GM08714 (cell line): ENCODE measurements around the gene MAML3.

Experiments used
- H3K4me3 ChIP-seq: fragments of 200-500 bp; sonication (Bioruptor generic); 2 replicates; pipeline ENCODE4 v1.5.1; 2014; ENCODE audit warnings: mild to moderate bottlenecking, low read length, inconsistent platforms
- ZNF274 ChIP-seq: IDR thresholded peaks from 2 replicates; pipeline ENCODE4 v1.6.1; 2012; ENCODE audit warnings: mild to moderate bottlenecking, low read depth, low read length

Gene MAML3

GRCh38 chr4:139696491-139696890, 457.5 kb downstream of the MAML3 start:
- H3K4me3 ChIP-seq: no peak overlapping the region
- no peak for TF ChIP-seq ZNF274

GRCh38 chr4:139694522-139695107, 459.4 kb downstream of the MAML3 start:
- H3K4me3 ChIP-seq: no peak overlapping the region
- no peak for TF ChIP-seq ZNF274

- no peak overlapping the region for H3K4me3 ChIP-seq
- TF ChIP-seq ZNF274: no peak
These were observed 461.5 kb downstream of the MAML3 start for GRCh38 chr4:139692309-139693012.

- H3K4me3 ChIP-seq: no peak overlapping the region
- no peak for TF ChIP-seq ZNF274
These were observed 463.6 kb downstream of the MAML3 start for GRCh38 chr4:139690419-139690818.

- no peak for TF ChIP-seq ZNF274
- no peak overlapping the region for H3K4me3 ChIP-seq
These were observed 464.8 kb downstream of the MAML3 start for GRCh38 chr4:139689093-139689722.

- TF ChIP-seq ZNF274: no peak
- no peak overlapping the region for H3K4me3 ChIP-seq
These were observed 467.0 kb downstream of the MAML3 start for GRCh38 chr4:139686988-139687387.

- no peak for TF ChIP-seq ZNF274
- H3K4me3 ChIP-seq: no peak overlapping the region
These were observed 467.9 kb downstream of the MAML3 start for GRCh38 chr4:139686130-139686529.

GRCh38 chr4:139685180-139685579, 468.8 kb downstream of the MAML3 start:
- no peak for TF ChIP-seq ZNF274
- no peak overlapping the region for H3K4me3 ChIP-seq

GRCh38 chr4:139684351-139684750, 469.6 kb downstream of the MAML3 start:
- H3K4me3 ChIP-seq: no peak overlapping the region
- no peak for TF ChIP-seq ZNF274

GRCh38 chr4:139682741-139683151, 471.2 kb downstream of the MAML3 start:
- no peak overlapping the region for H3K4me3 ChIP-seq
- TF ChIP-seq ZNF274: no peak

- no peak for TF ChIP-seq ZNF274
- no peak overlapping the region for H3K4me3 ChIP-seq
These were observed 471.7 kb downstream of the MAML3 start for GRCh38 chr4:139682309-139682708.

- TF ChIP-seq ZNF274: no peak
- H3K4me3 ChIP-seq: no peak overlapping the region
These were observed 476.9 kb downstream of the MAML3 start for GRCh38 chr4:139676913-139677585.

- no peak overlapping the region for H3K4me3 ChIP-seq
- TF ChIP-seq ZNF274: no peak
These were observed 477.6 kb downstream of the MAML3 start for GRCh38 chr4:139676365-139676764.

GRCh38 chr4:139675651-139676050, 478.3 kb downstream of the MAML3 start:
- H3K4me3 ChIP-seq: no peak overlapping the region
- TF ChIP-seq ZNF274: no peak
